IMR-90 (cell line): ENCODE data around the gene CHMP1A.

Experiments
- BHLHE40 ChIP-seq: fragments of 150-350 bp; IDR thresholded peaks from 2 replicates; pipeline ENCODE4 v1.6.1; 2016; ENCODE audit warnings: mild to moderate bottlenecking, low read depth, low read length
- CEBPB ChIP-seq: IDR thresholded peaks from 2 replicates; pipeline ENCODE4 v1.6.1; 2012; ENCODE audit warnings: low read depth, low read length, improper control_type of control experiment
- CTCF ChIP-seq: conservative IDR thresholded peaks from 2 replicates; pipeline ENCODE4 v1.5.1; 2012; ENCODE audit warnings: mild to moderate bottlenecking, low read depth, low read length, improper control_type of control experiment
- ELK1 ChIP-seq: fragments of 150-350 bp; IDR thresholded peaks from 2 replicates; pipeline ENCODE4 v1.6.1; 2016; ENCODE audit warnings: low read depth, mild to moderate bottlenecking, low read length, moderate library complexity, borderline replicate concordance
- MAFK ChIP-seq: IDR thresholded peaks from 2 replicates; pipeline ENCODE4 v1.6.1; 2012; ENCODE audit warnings: low read depth, low read length, improper control_type of control experiment
- MAZ ChIP-seq: IDR thresholded peaks from 2 replicates; pipeline ENCODE4 v1.6.1; 2012; ENCODE audit warnings: low read depth, mild to moderate bottlenecking, low read length, improper control_type of control experiment, moderate library complexity, borderline replicate concordance
- MXI1 ChIP-seq: IDR thresholded peaks from 2 replicates; pipeline ENCODE4 v1.6.1; 2012; ENCODE audit warnings: low read depth, mild to moderate bottlenecking, low read length, moderate library complexity, borderline replicate concordance
- POLR2A ChIP-seq: IDR thresholded peaks from 2 replicates; pipeline ENCODE4 v1.6.1; 2012; ENCODE audit warnings: mild to moderate bottlenecking, low read depth, low read length
- RAD21 ChIP-seq: IDR thresholded peaks from 2 replicates; pipeline ENCODE4 v1.6.1; 2012; ENCODE audit warnings: low read length, improper control_type of control experiment
- RFX5 ChIP-seq: IDR thresholded peaks from 2 replicates; pipeline ENCODE4 v1.8.0; 2012; ENCODE audit warnings: low read depth, mild to moderate bottlenecking, low read length, moderate library complexity
- SMC3 ChIP-seq: fragments of 150-350 bp; IDR thresholded peaks from 2 replicates; pipeline ENCODE4 v1.6.1; 2016; ENCODE audit warnings: low read depth, mild to moderate bottlenecking, antibody characterized with exemption, low read length, moderate library complexity
- USF2 ChIP-seq: fragments of 150-350 bp; IDR thresholded peaks from 2 replicates; pipeline ENCODE4 v1.6.1; 2017; ENCODE audit warnings: mild to moderate bottlenecking, antibody characterized with exemption, low read length, low read depth

GRCh38 chr16:89606006-89606405, 51.5 kb downstream of the CHMP1A start:
- TF ChIP-seq CTCF = no peak
- no peak for TF ChIP-seq RAD21
- TF ChIP-seq BHLHE40 = no peak
- no peak for TF ChIP-seq CEBPB
- TF ChIP-seq USF2 = no peak
- TF ChIP-seq POLR2A = no peak
- no peak for TF ChIP-seq ELK1
- no peak for TF ChIP-seq SMC3
- TF ChIP-seq MXI1 = no peak
- no peak for TF ChIP-seq RFX5
- no peak for TF ChIP-seq MAZ
- no peak for TF ChIP-seq MAFK
